Osteocyte (in vitro differentiated cells): ENCODE measurements around the gene SLC34A1. TPM values are rescaled to one million over a fixed set of nuclear protein-coding genes. Genes with fewer than 3 reads are reported as not detected.
"Not testable (repeated sequence)": the region's sequence is repeated elsewhere in the genome, so short reads cannot be mapped to it uniquely, and the experiment has no call there.

Experiments
- DNase-seq: peaks from one replicate; pipeline ENCODE4 v3.0.0; 2021; ENCODE audit warnings: mixed read lengths; ENCODE audit not compliant: unreplicated experiment; ENCODE audit errors: extremely low spot score
- H3K27ac Mint-ChIP-seq: one replicate; pipeline ENCODE4 v1.8.0; 2021; ENCODE audit warnings: mild to moderate bottlenecking, mixed read lengths; ENCODE audit not compliant: unreplicated experiment
- H3K27me3 Mint-ChIP-seq: one replicate; pipeline ENCODE4 v1.8.0; 2021; ENCODE audit warnings: mixed read lengths; ENCODE audit not compliant: unreplicated experiment
- H3K36me3 Mint-ChIP-seq: one replicate; pipeline ENCODE4 v1.8.0; 2021; ENCODE audit warnings: mixed read lengths; ENCODE audit not compliant: unreplicated experiment
- H3K4me1 Mint-ChIP-seq: one replicate; pipeline ENCODE4 v1.8.0; 2021; ENCODE audit warnings: mixed read lengths; ENCODE audit not compliant: unreplicated experiment
- H3K4me3 Mint-ChIP-seq: one replicate; pipeline ENCODE4 v1.8.0; 2021; ENCODE audit warnings: mild to moderate bottlenecking, moderate library complexity, mixed read lengths; ENCODE audit not compliant: unreplicated experiment
- H3K9me3 Mint-ChIP-seq: one replicate; pipeline ENCODE4 v1.8.0; 2021; ENCODE audit warnings: mixed read lengths; ENCODE audit not compliant: unreplicated experiment
- total RNA-seq: library from RNA; stranded (reverse); gene quantifications from 2 replicates; pipeline ENCODE4 v1.2.1, GENCODE V29; 2021
- TF ChIP-seq, protein P1 (sequence below): fragments of 200-600 bp; sonication (generic); IDR thresholded peaks from 2 replicates; pipeline ENCODE4 v1.5.0; 2021; ENCODE audit warnings: antibody characterized with exemption, mild to moderate bottlenecking, moderate library complexity

SLC34A1 gene
- total RNA-seq, 1 donor from 2014 or later = not detected

DNA sequence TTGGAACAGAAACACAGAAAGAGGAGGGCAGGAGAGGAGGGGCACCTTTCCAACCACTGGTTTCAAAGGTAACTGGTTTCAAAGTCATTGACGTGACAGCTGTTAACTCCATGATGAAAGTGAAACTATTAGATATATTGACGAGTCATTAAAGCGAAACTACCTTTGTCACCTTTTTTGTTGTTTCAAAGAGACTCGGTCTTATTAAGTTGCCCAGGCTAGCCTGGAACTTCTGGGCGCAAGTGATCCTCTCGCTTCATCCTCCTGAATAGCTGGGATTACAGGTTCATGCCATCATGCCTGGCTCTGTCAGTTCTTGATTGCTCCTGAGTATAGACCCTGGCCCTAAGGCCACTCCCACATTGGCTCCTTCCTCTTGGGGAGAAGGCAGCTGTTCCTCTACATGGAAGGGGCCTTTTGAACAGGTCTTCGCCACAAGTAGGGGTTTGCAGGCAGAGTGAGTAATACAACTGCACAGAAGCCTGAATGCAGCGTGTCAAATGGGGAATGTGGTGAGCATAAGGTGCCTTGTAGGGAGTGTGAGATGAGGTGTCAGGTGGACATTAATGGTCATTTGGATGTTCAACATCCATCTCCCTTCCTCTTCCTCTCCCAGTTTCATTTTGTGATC is 28.5 kb downstream of the SLC34A1 start:
- H3K36me3 Mint-ChIP-seq = no peaks in the 10 kb centered on the region
- no peak overlapping the region for H3K4me3 Mint-ChIP-seq
- TF ChIP-seq, protein P1, sequence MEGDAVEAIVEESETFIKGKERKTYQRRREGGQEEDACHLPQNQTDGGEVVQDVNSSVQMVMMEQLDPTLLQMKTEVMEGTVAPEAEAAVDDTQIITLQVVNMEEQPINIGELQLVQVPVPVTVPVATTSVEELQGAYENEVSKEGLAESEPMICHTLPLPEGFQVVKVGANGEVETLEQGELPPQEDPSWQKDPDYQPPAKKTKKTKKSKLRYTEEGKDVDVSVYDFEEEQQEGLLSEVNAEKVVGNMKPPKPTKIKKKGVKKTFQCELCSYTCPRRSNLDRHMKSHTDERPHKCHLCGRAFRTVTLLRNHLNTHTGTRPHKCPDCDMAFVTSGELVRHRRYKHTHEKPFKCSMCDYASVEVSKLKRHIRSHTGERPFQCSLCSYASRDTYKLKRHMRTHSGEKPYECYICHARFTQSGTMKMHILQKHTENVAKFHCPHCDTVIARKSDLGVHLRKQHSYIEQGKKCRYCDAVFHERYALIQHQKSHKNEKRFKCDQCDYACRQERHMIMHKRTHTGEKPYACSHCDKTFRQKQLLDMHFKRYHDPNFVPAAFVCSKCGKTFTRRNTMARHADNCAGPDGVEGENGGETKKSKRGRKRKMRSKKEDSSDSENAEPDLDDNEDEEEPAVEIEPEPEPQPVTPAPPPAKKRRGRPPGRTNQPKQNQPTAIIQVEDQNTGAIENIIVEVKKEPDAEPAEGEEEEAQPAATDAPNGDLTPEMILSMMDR = no peak
- DNase-seq = no peak
- no peak overlapping the region for H3K27ac Mint-ChIP-seq
- H3K9me3 Mint-ChIP-seq = no peaks in the 10 kb centered on the region
- H3K27me3 Mint-ChIP-seq = peaks cover 2% of the 10 kb centered on the region
- H3K4me1 Mint-ChIP-seq = no peaks in the 10 kb centered on the region

DNA sequence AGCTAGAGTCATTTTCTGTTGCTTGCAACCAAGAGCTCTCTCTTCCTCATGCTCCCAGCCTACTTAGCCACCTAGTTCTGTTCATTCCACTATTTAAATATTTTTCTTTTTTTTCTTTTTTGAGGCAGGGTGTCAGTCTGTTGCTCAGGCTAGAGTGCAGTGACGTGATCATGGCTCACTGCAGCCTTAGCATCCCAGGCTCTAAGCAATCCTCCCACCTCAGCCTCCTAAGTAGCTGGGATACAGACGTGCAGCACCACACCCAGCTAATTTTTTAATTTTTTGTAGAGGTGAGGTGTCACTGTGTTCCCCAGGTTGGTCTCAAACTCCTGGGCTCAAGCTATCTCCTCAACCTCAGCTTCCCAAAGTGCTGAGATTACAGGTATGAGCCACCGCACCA is 30.2 kb downstream of the SLC34A1 start:
- Mint-ChIP-seq H3K27ac (no peak overlapping the region), H3K36me3 (no peaks in the 10 kb centered on the region), H3K4me1 (no peaks in the 10 kb centered on the region), H3K4me3 (no peak overlapping the region), H3K9me3 (no peaks in the 10 kb centered on the region), H3K27me3 (peaks cover 2% of the 10 kb centered on the region)
- TF ChIP-seq, protein P1 = no peak
- DNase-seq = no peak

GRCh38 chr5:177417081-177417480 is 32.8 kb downstream of the SLC34A1 start:
- not testable (repeated sequence) for H3K9me3 Mint-ChIP-seq, H3K27ac Mint-ChIP-seq, H3K4me3 Mint-ChIP-seq, H3K4me1 Mint-ChIP-seq, DNase-seq, H3K27me3 Mint-ChIP-seq, H3K36me3 Mint-ChIP-seq

- DNase-seq = no peak
- no peak overlapping the region for H3K4me3 Mint-ChIP-seq
- no peak overlapping the region for H3K27ac Mint-ChIP-seq
- H3K27me3 Mint-ChIP-seq = peaks cover under 1% of the 10 kb centered on the region
- no peaks in the 10 kb centered on the region for H3K36me3 Mint-ChIP-seq
- peaks cover 3% of the 10 kb centered on the region for H3K4me1 Mint-ChIP-seq
- TF ChIP-seq, protein P1 = no peak
- no peaks in the 10 kb centered on the region for H3K9me3 Mint-ChIP-seq
Observed at GRCh38 chr5:177419046-177419445, 34.8 kb downstream of the SLC34A1 start.

- H3K4me1 Mint-ChIP-seq, H3K27me3 Mint-ChIP-seq, H3K36me3 Mint-ChIP-seq, H3K4me3 Mint-ChIP-seq, DNase-seq, H3K27ac Mint-ChIP-seq, H3K9me3 Mint-ChIP-seq: not testable (repeated sequence)
Observed at GRCh38 chr5:177420472-177420871, 36.2 kb downstream of the SLC34A1 start.

DNA sequence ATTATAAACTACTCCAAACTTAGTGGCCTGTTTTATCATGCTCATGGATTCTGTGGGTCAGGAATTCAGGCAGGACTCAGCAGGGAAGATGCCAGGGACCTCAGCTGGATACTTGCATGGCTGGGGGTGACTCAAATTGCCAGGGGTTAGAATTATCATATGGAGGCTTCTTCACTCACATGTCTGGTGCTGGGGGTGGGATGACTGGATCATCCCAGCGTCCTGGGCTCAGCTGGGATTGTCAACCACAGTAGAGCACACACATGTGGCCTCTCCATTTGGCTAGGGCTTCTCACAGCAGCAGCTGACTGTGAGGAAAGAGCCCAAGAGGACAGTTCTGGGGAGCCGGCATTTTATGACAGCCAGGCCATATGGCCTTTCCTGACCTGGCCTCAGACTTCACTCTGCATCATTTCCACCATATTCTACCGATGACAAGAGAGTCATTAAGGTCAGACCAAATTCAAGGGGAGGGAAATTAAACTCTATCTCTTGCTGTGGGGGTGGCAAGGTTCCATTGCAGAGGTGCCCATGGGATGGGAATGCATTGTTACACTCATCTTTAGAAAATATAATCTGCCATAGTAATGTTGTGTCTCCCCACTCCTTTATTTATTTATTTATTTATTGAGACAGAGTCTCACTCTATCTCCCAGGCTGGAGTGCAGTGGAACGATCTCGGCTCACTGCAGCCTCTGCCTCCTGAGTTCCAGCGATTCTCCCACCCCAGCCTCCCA is 37.0 kb downstream of the SLC34A1 start:
- peaks cover 9% of the 10 kb centered on the region for H3K4me1 Mint-ChIP-seq
- no peaks in the 10 kb centered on the region for H3K27me3 Mint-ChIP-seq
- no peak overlapping the region for H3K27ac Mint-ChIP-seq
- TF ChIP-seq, protein P1 = no peak
- no peak overlapping the region for H3K4me3 Mint-ChIP-seq
- no peaks in the 10 kb centered on the region for H3K9me3 Mint-ChIP-seq
- no peaks in the 10 kb centered on the region for H3K36me3 Mint-ChIP-seq
- no peak for DNase-seq
